IMR-90 (cell line): Measurements from ENCODE around the gene PPP1R13B. TPM values are rescaled to one million over a fixed set of nuclear protein-coding genes. Genes with fewer than 3 reads are reported as not detected.

Source experiments
- ATAC-seq: fragments of 200-7000 bp; cut with Tn5 transposase; 2 replicates; pipeline ENCODE4 v1.9.1; 2020; ENCODE audit warnings: low read depth, mild to moderate bottlenecking, moderate library complexity
- BruUV-seq: library from RNA; stranded (reverse); fragments of 400-500 nt; replicated peaks from 2 replicates; lab custom pipeline; 2021; lab: Mats Ljungman, UMichigan
- CTCF ChIA-PET: fragments of 300-600 bp; formaldehyde crosslinking; extraction: SDS; loops from one replicate; lab custom pipeline; 2021; ENCODE audit warnings: antibody characterized with exemption; lab: Yijun Ruan, JAX
- POLR2A ChIA-PET: fragments of 300-600 bp; sonication (Branson Sonifier 250); formaldehyde crosslinking; loops from one replicate; lab custom pipeline; 2022; ENCODE audit warnings: antibody characterized with exemption; ENCODE audit not compliant: unreplicated experiment; lab: Charles Lee
- DNase-seq: peaks from one replicate; pipeline ENCODE4 v3.0.0; 2013
- H2AFZ ChIP-seq: replicated peaks from 2 replicates; pipeline ENCODE3; 2013; ENCODE audit warnings: low read length, mild to moderate bottlenecking; ENCODE audit not compliant: poor library complexity
- H2AK5ac ChIP-seq: 2 replicates; pipeline ENCODE4 v1.6.1; 2013; ENCODE audit warnings: low read depth, low read length, inconsistent platforms
- H2AK9ac ChIP-seq: replicated peaks from 2 replicates; pipeline ENCODE3; 2013; ENCODE audit warnings: mild to moderate bottlenecking, low read depth, low read length, moderate library complexity; ENCODE audit not compliant: poor library complexity
- H2BK120ac ChIP-seq: 2 replicates; pipeline ENCODE4 v1.6.1; 2013; ENCODE audit warnings: low read depth, low read length, inconsistent platforms
- H2BK15ac ChIP-seq: 3 replicates; pipeline ENCODE4 v1.6.1; 2013; ENCODE audit warnings: low read depth, low read length, inconsistent platforms
- H2BK20ac ChIP-seq: 2 replicates; pipeline ENCODE4 v1.6.1; 2013; ENCODE audit warnings: low read depth, mild to moderate bottlenecking, inconsistent platforms, low read length, moderate library complexity
- H2BK5ac ChIP-seq: 2 replicates; pipeline ENCODE4 v1.6.1; 2013; ENCODE audit warnings: mild to moderate bottlenecking, low read depth, low read length, inconsistent platforms; ENCODE audit not compliant: poor library complexity, severe bottlenecking
- H3K14ac ChIP-seq: replicated peaks from 2 replicates; pipeline ENCODE4 v1.6.1; 2013; ENCODE audit warnings: low read depth, low read length, inconsistent platforms
- H3K18ac ChIP-seq: 2 replicates; pipeline ENCODE4 v1.6.1; 2013; ENCODE audit warnings: low read depth, low read length, control low read depth
- H3K23ac ChIP-seq: 2 replicates; pipeline ENCODE4 v1.6.1; 2013; ENCODE audit warnings: low read depth, low read length, inconsistent platforms
- H3K27ac ChIP-seq: 2 replicates; pipeline ENCODE4 v1.5.1; 2013; ENCODE audit warnings: mild to moderate bottlenecking, control low read depth, low read length; ENCODE audit not compliant: insufficient read depth
- H3K27me3 ChIP-seq: 2 replicates; pipeline ENCODE4 v1.6.1; 2013; ENCODE audit warnings: low read length; ENCODE audit not compliant: control insufficient read depth, insufficient read depth
- H3K36me3 ChIP-seq: 2 replicates; pipeline ENCODE4 v1.6.1; 2013; ENCODE audit warnings: low read length, mixed read lengths; ENCODE audit not compliant: control insufficient read depth, insufficient read depth
- H3K4ac ChIP-seq: 2 replicates; pipeline ENCODE4 v1.6.1; 2013; ENCODE audit warnings: low read depth, low read length, inconsistent platforms
- H3K4me1 ChIP-seq: 2 replicates; pipeline ENCODE4 v1.6.1; 2013; ENCODE audit warnings: low read length, mixed read lengths; ENCODE audit not compliant: control insufficient read depth, insufficient read depth
- H3K4me2 ChIP-seq: 2 replicates; pipeline ENCODE4 v1.6.1; 2013; ENCODE audit warnings: low read depth, mild to moderate bottlenecking, control low read depth, low read length, moderate library complexity
- H3K4me3 ChIP-seq: 2 replicates; pipeline ENCODE4 v1.5.1; 2013; ENCODE audit warnings: low read depth, mild to moderate bottlenecking, control low read depth, low read length, moderate library complexity; ENCODE audit not compliant: insufficient read depth
- H3K56ac ChIP-seq: 2 replicates; pipeline ENCODE4 v1.6.1; 2013; ENCODE audit warnings: low read length, inconsistent platforms; ENCODE audit not compliant: insufficient read depth; ENCODE audit errors: extremely low read depth
- H3K79me1 ChIP-seq, 2 experiments: 2 replicates each; pipeline ENCODE4 v1.6.1; 2013; ENCODE audit warnings: low read length in 2 of 2, inconsistent platforms in 1 of 2, low read depth in 1 of 2
- H3K9ac ChIP-seq: 2 replicates; pipeline ENCODE4 v1.6.1; 2013; ENCODE audit warnings: low read depth, low read length, control low read depth
- H3K9me1 ChIP-seq: 2 replicates; pipeline ENCODE4 v1.6.1; 2013; ENCODE audit warnings: low read length, inconsistent platforms; ENCODE audit not compliant: insufficient read depth
- H3K9me3 ChIP-seq: 2 replicates; pipeline ENCODE4 v1.6.1; 2013; ENCODE audit warnings: low read length; ENCODE audit not compliant: control insufficient read depth, insufficient read depth
- H4K20me1 ChIP-seq: 2 replicates; pipeline ENCODE4 v1.6.1; 2013; ENCODE audit warnings: low read length, inconsistent platforms; ENCODE audit not compliant: insufficient read depth
- H4K5ac ChIP-seq: 2 replicates; pipeline ENCODE4 v1.6.1; 2013; ENCODE audit warnings: mild to moderate bottlenecking, low read depth, low read length, control low read depth
- H4K8ac ChIP-seq, 2 experiments: 2 replicates each; pipeline ENCODE4 v1.6.1; 2013; ENCODE audit warnings: low read depth in 2 of 2, low read length in 2 of 2, control low read depth in 1 of 2, inconsistent platforms in 1 of 2
- H4K91ac ChIP-seq: 2 replicates; pipeline ENCODE4 v1.6.1; 2013; ENCODE audit warnings: low read depth, low read length, inconsistent platforms; ENCODE audit not compliant: insufficient read depth
- BHLHE40 ChIP-seq: fragments of 150-350 bp; IDR thresholded peaks from 2 replicates; pipeline ENCODE4 v1.6.1; 2016; ENCODE audit warnings: mild to moderate bottlenecking, low read depth, low read length
- CEBPB ChIP-seq: IDR thresholded peaks from 2 replicates; pipeline ENCODE4 v1.6.1; 2012; ENCODE audit warnings: low read depth, low read length, improper control_type of control experiment
- CHD1 ChIP-seq: IDR thresholded peaks from 2 replicates; pipeline ENCODE4 v1.6.1; 2012; ENCODE audit warnings: low read depth, low read length, improper control_type of control experiment
- CTCF ChIP-seq: conservative IDR thresholded peaks from 2 replicates; pipeline ENCODE4 v1.5.1; 2012; ENCODE audit warnings: mild to moderate bottlenecking, low read depth, low read length, improper control_type of control experiment
- ELK1 ChIP-seq: fragments of 150-350 bp; IDR thresholded peaks from 2 replicates; pipeline ENCODE4 v1.6.1; 2016; ENCODE audit warnings: low read depth, mild to moderate bottlenecking, low read length, moderate library complexity, borderline replicate concordance
- FOS ChIP-seq: fragments of 150-350 bp; IDR thresholded peaks from 2 replicates; pipeline ENCODE4 v1.6.1; 2016; ENCODE audit warnings: low read depth, low read length
- MAFK ChIP-seq: IDR thresholded peaks from 2 replicates; pipeline ENCODE4 v1.6.1; 2012; ENCODE audit warnings: low read depth, low read length, improper control_type of control experiment
- MAZ ChIP-seq: IDR thresholded peaks from 2 replicates; pipeline ENCODE4 v1.6.1; 2012; ENCODE audit warnings: low read depth, mild to moderate bottlenecking, low read length, improper control_type of control experiment, moderate library complexity, borderline replicate concordance
- MXI1 ChIP-seq: IDR thresholded peaks from 2 replicates; pipeline ENCODE4 v1.6.1; 2012; ENCODE audit warnings: low read depth, mild to moderate bottlenecking, low read length, moderate library complexity, borderline replicate concordance
- NFE2L2 ChIP-seq: fragments of 150-350 bp; IDR thresholded peaks from 2 replicates; pipeline ENCODE4 v1.6.1; 2016; ENCODE audit warnings: low read depth, mild to moderate bottlenecking, low read length
- POLR2A ChIP-seq: IDR thresholded peaks from 2 replicates; pipeline ENCODE4 v1.6.1; 2012; ENCODE audit warnings: mild to moderate bottlenecking, low read depth, low read length
- RAD21 ChIP-seq: IDR thresholded peaks from 2 replicates; pipeline ENCODE4 v1.6.1; 2012; ENCODE audit warnings: low read length, improper control_type of control experiment
- RCOR1 ChIP-seq: IDR thresholded peaks from 2 replicates; pipeline ENCODE4 v1.6.1; 2012; ENCODE audit warnings: mild to moderate bottlenecking, low read length, improper control_type of control experiment; ENCODE audit not compliant: insufficient replicate concordance
- RFX5 ChIP-seq: IDR thresholded peaks from 2 replicates; pipeline ENCODE4 v1.8.0; 2012; ENCODE audit warnings: low read depth, mild to moderate bottlenecking, low read length, moderate library complexity
- SMC3 ChIP-seq: fragments of 150-350 bp; IDR thresholded peaks from 2 replicates; pipeline ENCODE4 v1.6.1; 2016; ENCODE audit warnings: low read depth, mild to moderate bottlenecking, antibody characterized with exemption, low read length, moderate library complexity
- WGBS, 2 experiments: methylation state at CpG; one replicate each; pipeline versions ENCODE4 v1.1.5 to v1.1.7; 2013; ENCODE audit warnings: missing lambda C conversion rate in 2 of 2; ENCODE audit not compliant: insufficient read length in 1 of 2; ENCODE audit errors: extremely low coverage in 2 of 2; 5-methylcytosine and 5-hydroxymethylcytosine counted together
- dilution Hi-C: fragments of 300-500 bp; cut with HindIII; formaldehyde crosslinking; loops from one replicate; pipeline ENCODE4 v1.14.3; 2018; ENCODE audit warnings: low sequenced_read_pairs; ENCODE audit not compliant: unreplicated experiment
- in situ Hi-C: fragments of 300-500 bp; cut with MboI; formaldehyde crosslinking; loops from 3 replicates; pipeline ENCODE4 v1.14.3; 2019; ENCODE audit warnings: low sequenced_read_pairs, inconsistent platforms, mixed read lengths
- intact Hi-C: fragments of 100-400 bp; cut with micrococcal nuclease; formaldehyde crosslinking; loops from 2 replicates; pipeline ENCODE4 v1.10.0; 2022
- polyA plus RNA-seq, 3 experiments: library from polyadenylated mRNA; depleted of rRNA; stranded (reverse); fragments of >200 nt; gene quantifications; 2 replicates each; pipeline ENCODE4 v1.2.3, GENCODE V29; 2012; ENCODE audit warnings: low replicate concordance in 1 of 3
- total RNA-seq: library from RNA; depleted of rRNA; stranded (reverse); fragments of >200 nt; gene quantifications from 2 replicates; pipeline ENCODE4 v1.2.3, GENCODE V29; 2012
- TF ChIP-seq, protein P1 (sequence below): fragments of 150-350 bp; IDR thresholded peaks from 2 replicates; pipeline ENCODE4 v1.6.1; 2017; ENCODE audit warnings: mild to moderate bottlenecking, antibody characterized with exemption, low read length, low read depth

PPP1R13B gene
- total and polyA plus RNA-seq, 2 of the 4 experiments (the other 2 are of a cell fraction) = 1.6 to 2.8 TPM

DNA sequence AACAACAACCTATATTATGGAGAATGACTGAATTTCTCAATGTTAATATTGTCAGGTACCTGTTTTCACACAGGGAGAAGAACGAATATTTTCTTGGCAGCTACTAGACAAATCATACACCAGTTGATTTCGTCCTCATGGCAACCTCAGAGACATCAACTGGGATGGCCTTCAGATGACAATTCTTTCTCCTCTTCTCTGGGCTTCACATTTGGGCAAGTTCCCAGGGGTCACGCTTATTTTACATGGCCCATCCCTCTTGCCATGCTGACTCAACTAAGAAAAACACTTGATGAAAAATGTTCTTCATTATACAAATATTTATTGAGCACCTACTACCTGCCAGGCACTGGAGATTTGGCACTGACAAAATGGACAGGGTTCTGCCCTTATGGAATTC, 29.0 kb downstream of the PPP1R13B start:
- H3K18ac ChIP-seq = no peak overlapping the region
- no peak overlapping the region for H2BK20ac ChIP-seq
- no peak overlapping the region for H2AK5ac ChIP-seq
- no peak overlapping the region for H3K4me3 ChIP-seq
- POLR2A ChIA-PET = no interaction called here
- H3K4me1 ChIP-seq = no peaks in the 10 kb centered on the region
- no peaks in the 10 kb centered on the region for H3K36me3 ChIP-seq
- H3K27me3 ChIP-seq = no peaks in the 10 kb centered on the region; the same call in 1 of the 2 replicates
- H3K4ac ChIP-seq = no peak overlapping the region
- no peak overlapping the region for H2BK120ac ChIP-seq
- H2BK5ac ChIP-seq = no peak overlapping the region
- no peak overlapping the region for H4K8ac ChIP-seq
- DNase-seq = no peak
- no peak overlapping the region for H3K56ac ChIP-seq
- H3K23ac ChIP-seq = no peak overlapping the region
- 75% methylated on average over 2 of the region's 3 CpGs; no CpG with 5 or more reads in 1 of the 2 experiments for WGBS, 2 experiments
- no TSS peak for BruUV-seq
- no peak overlapping the region for H2AK9ac ChIP-seq
- H3K27ac ChIP-seq = no peak overlapping the region
- no peak overlapping the region for H2BK15ac ChIP-seq
- no peak for TF ChIP-seq MAFK
- TF ChIP-seq CTCF = no peak
- no peak for TF ChIP-seq MXI1
- no peak for TF ChIP-seq SMC3
- TF ChIP-seq, protein P1, sequence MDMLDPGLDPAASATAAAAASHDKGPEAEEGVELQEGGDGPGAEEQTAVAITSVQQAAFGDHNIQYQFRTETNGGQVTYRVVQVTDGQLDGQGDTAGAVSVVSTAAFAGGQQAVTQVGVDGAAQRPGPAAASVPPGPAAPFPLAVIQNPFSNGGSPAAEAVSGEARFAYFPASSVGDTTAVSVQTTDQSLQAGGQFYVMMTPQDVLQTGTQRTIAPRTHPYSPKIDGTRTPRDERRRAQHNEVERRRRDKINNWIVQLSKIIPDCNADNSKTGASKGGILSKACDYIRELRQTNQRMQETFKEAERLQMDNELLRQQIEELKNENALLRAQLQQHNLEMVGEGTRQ = no peak
- TF ChIP-seq ELK1 = no peak
- no peak for TF ChIP-seq BHLHE40
- no peak for TF ChIP-seq RAD21
- no peak for TF ChIP-seq RFX5
- TF ChIP-seq POLR2A = no peak
- no peak for TF ChIP-seq RCOR1
- no peak for TF ChIP-seq CEBPB
- TF ChIP-seq MAZ = no peak
- no peak for TF ChIP-seq FOS
- TF ChIP-seq NFE2L2 = no peak
- TF ChIP-seq CHD1 = no peak
- CTCF ChIA-PET = no interaction called here
- H4K91ac ChIP-seq = no peak overlapping the region
- H4K20me1 ChIP-seq = no peaks in the 10 kb centered on the region
- H3K4me2 ChIP-seq = no peak overlapping the region
- dilution Hi-C loops (no loop called here), intact Hi-C loops (no loop called here), in situ Hi-C loops (no loop called here)
- H3K9me1 ChIP-seq = no peaks in the 10 kb centered on the region
- H3K79me1 ChIP-seq = no peaks in the 10 kb centered on the region
- H3K14ac ChIP-seq = no peak overlapping the region
- no peak overlapping the region for H4K5ac ChIP-seq
- H3K9ac ChIP-seq = no peak overlapping the region
- H2AFZ ChIP-seq = no peak overlapping the region
- ATAC-seq = no peak
- no peaks in the 10 kb centered on the region for H3K9me3 ChIP-seq
